H1 (cell line): Measurements from ENCODE around the gene ETF1.
A peak's percentile ranks its signal among the peaks of the same experiment; 100 is the strongest.

Experiments used
- EGR1 ChIP-seq: IDR thresholded peaks from 2 replicates; pipeline ENCODE4 v1.6.1; 2011; ENCODE audit warnings: low read depth, low read length, borderline replicate concordance
- EZH2 ChIP-seq: fragments of 200-600 bp; sonication (generic); IDR thresholded peaks from 2 replicates; pipeline ENCODE4 v1.7.1; 2012; ENCODE audit warnings: low read depth, mild to moderate bottlenecking, moderate library complexity, low read length, inconsistent platforms; ENCODE audit not compliant: severe bottlenecking
- FOSL1 ChIP-seq: IDR thresholded peaks from 2 replicates; pipeline ENCODE4 v1.6.1; 2011; ENCODE audit warnings: mild to moderate bottlenecking, low read depth, low read length, moderate library complexity; ENCODE audit not compliant: insufficient read depth
- HDAC2 ChIP-seq, 2 experiments: fragments of 300-600 bp in 1 of 2; sonication (generic) in 1 of 2; IDR thresholded peaks; 2 replicates each; pipeline ENCODE4 v1.6.1; 2011 to 2012; ENCODE audit warnings: low read depth in 2 of 2, low read length in 2 of 2, mild to moderate bottlenecking in 2 of 2, moderate library complexity in 2 of 2, borderline replicate concordance in 1 of 2, inconsistent platforms in 1 of 2
- JUN ChIP-seq: IDR thresholded peaks from 2 replicates; pipeline ENCODE4 v1.6.1; 2011; ENCODE audit warnings: low read depth, mild to moderate bottlenecking, improper control_type of control experiment, low read length
- JUND ChIP-seq: IDR thresholded peaks from 2 replicates; pipeline ENCODE4 v1.6.1; 2011; ENCODE audit warnings: mild to moderate bottlenecking, improper control_type of control experiment, low read length
- POLR2A ChIP-seq, 2 experiments: IDR thresholded peaks; 1 replicate in 1 of 2; 2 replicates in 1 of 2; pipeline ENCODE4 v1.6.1; 2011; ENCODE audit warnings: low read depth in 2 of 2, low read length in 2 of 2, mild to moderate bottlenecking in 2 of 2; ENCODE audit errors: control extremely low read depth in 1 of 2
- SRF ChIP-seq: IDR thresholded peaks from 2 replicates; pipeline ENCODE4 v1.6.1; 2011; ENCODE audit warnings: mild to moderate bottlenecking, low read depth, low read length, moderate library complexity
- TF ChIP-seq, protein P1 (sequence below), 3 experiments: IDR thresholded peaks; 1 replicate in 2 of 3; 2 replicates in 1 of 3; pipeline versions ENCODE4 v1.5.1 to v1.6.1; 2011; ENCODE audit warnings: low read length in 3 of 3, mild to moderate bottlenecking in 3 of 3, inconsistent platforms in 2 of 3, low read depth in 1 of 3, moderate library complexity in 1 of 3; ENCODE audit not compliant: insufficient read depth in 1 of 3; ENCODE audit errors: control extremely low read depth in 1 of 3
- TF ChIP-seq, protein P2 (sequence below): IDR thresholded peaks from 2 replicates; pipeline ENCODE4 v1.6.1; 2012; ENCODE audit warnings: low read length, inconsistent platforms
- TF ChIP-seq, protein P3 (sequence below): IDR thresholded peaks from 2 replicates; pipeline ENCODE4 v1.6.1; 2012; ENCODE audit warnings: inconsistent platforms

DNA sequence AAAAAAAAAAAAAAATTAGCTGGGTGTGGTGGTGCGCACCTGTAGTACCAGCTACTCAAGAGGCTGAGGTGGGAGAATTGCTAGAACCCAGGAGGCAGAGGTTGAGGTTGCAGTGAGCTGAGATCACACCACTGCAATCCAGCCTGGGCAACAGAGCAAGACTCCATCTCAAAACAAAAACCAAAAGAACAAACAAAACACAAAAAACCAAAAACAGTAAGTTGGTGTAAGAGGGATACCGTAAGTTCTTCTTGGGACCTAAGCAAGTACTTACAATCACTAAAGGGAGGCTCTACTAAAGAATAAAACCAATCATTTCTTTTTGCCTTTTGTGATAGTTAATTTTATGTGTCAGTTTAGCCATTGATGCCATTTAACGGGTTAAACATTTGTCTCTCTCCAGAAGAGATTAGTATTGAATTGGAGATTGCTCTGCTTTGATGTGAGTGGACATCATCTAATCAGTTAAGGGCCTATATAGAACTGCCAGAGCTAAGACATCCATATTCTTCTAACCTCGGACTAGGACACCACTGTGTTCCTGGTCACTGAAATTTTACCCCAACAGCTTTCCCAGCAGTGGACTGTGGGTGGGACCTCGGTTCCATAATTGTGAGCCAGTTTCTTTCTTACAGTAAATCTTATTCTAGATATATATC lies 10.5 kb upstream of the ETF1 start:
- TF ChIP-seq EZH2 (no peak), HDAC2 (IDR thresholded peaks at IDR 0.05; ENCODE audit: borderline replicate concordance in 1 of 2, low read depth in 2 of 2, low read length in 2 of 2) (no peak), EGR1 (no peak), POLR2A (IDR thresholded peaks at IDR 0.05; ENCODE audit: control extremely low read depth in 1 of 2, low read depth in 2 of 2, low read length in 2 of 2) (0 out of 3 replicates have a peak, but pooled peaks of 1 of the 2 experiments have one; percentile 58), JUND (no peak), JUN (no peak), FOSL1 (no peak), SRF (no peak)
- TF ChIP-seq, protein P1, sequence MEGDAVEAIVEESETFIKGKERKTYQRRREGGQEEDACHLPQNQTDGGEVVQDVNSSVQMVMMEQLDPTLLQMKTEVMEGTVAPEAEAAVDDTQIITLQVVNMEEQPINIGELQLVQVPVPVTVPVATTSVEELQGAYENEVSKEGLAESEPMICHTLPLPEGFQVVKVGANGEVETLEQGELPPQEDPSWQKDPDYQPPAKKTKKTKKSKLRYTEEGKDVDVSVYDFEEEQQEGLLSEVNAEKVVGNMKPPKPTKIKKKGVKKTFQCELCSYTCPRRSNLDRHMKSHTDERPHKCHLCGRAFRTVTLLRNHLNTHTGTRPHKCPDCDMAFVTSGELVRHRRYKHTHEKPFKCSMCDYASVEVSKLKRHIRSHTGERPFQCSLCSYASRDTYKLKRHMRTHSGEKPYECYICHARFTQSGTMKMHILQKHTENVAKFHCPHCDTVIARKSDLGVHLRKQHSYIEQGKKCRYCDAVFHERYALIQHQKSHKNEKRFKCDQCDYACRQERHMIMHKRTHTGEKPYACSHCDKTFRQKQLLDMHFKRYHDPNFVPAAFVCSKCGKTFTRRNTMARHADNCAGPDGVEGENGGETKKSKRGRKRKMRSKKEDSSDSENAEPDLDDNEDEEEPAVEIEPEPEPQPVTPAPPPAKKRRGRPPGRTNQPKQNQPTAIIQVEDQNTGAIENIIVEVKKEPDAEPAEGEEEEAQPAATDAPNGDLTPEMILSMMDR (IDR thresholded peaks at IDR 0.05; ENCODE audit: control extremely low read depth in 1 of 3, insufficient read depth in 1 of 3, low read depth in 1 of 3, low read length in 3 of 3) = no peak
- TF ChIP-seq, protein P2, sequence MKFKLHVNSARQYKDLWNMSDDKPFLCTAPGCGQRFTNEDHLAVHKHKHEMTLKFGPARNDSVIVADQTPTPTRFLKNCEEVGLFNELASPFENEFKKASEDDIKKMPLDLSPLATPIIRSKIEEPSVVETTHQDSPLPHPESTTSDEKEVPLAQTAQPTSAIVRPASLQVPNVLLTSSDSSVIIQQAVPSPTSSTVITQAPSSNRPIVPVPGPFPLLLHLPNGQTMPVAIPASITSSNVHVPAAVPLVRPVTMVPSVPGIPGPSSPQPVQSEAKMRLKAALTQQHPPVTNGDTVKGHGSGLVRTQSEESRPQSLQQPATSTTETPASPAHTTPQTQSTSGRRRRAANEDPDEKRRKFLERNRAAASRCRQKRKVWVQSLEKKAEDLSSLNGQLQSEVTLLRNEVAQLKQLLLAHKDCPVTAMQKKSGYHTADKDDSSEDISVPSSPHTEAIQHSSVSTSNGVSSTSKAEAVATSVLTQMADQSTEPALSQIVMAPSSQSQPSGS = no peak
- TF ChIP-seq, protein P3, sequence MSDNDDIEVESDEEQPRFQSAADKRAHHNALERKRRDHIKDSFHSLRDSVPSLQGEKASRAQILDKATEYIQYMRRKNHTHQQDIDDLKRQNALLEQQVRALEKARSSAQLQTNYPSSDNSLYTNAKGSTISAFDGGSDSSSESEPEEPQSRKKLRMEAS = no peak
